ENCODE data around the gene CAMK2G.

DNA sequence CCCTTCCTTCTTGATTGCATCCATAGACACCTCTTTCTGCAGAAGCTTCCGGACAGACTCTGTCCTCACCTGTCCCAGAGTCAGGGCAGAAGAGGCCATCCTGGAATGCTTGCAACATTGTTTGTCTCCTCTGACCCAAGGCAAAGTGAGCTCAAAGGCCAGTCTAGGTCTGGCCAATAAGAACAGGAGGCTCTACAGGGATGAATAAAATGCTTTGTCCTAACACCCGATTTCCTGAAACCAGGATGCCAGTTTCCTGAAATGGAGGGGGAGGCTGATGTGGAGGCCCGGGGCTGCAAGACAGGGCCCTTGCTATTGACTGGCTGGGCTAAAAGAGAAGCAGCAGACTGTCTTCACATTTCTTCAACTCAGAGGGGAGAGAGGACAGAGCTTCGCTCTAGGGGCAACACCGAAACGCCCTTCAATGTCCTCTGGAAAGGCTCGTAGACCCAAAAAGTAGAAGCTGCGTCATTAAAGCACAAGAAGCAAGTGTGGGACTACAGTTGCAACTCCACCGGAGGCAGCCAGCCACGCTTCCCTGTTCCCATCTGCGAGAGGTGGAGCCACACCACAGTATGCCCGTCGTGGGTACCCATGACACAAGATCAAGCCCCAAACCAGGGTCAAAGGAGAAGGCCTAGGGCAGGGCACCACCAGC lies 33.8 kb downstream of the CAMK2G start:
- no peak for TF ChIP-seq POLR2A (IDR thresholded peaks at IDR 0.05; ENCODE audit: low read length)
- TF ChIP-seq SMC3 (IDR thresholded peaks at IDR 0.05): no peak
- TF ChIP-seq, protein P1, sequence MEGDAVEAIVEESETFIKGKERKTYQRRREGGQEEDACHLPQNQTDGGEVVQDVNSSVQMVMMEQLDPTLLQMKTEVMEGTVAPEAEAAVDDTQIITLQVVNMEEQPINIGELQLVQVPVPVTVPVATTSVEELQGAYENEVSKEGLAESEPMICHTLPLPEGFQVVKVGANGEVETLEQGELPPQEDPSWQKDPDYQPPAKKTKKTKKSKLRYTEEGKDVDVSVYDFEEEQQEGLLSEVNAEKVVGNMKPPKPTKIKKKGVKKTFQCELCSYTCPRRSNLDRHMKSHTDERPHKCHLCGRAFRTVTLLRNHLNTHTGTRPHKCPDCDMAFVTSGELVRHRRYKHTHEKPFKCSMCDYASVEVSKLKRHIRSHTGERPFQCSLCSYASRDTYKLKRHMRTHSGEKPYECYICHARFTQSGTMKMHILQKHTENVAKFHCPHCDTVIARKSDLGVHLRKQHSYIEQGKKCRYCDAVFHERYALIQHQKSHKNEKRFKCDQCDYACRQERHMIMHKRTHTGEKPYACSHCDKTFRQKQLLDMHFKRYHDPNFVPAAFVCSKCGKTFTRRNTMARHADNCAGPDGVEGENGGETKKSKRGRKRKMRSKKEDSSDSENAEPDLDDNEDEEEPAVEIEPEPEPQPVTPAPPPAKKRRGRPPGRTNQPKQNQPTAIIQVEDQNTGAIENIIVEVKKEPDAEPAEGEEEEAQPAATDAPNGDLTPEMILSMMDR (IDR thresholded peaks at IDR 0.05): no peak
- TF ChIP-seq, protein P2, sequence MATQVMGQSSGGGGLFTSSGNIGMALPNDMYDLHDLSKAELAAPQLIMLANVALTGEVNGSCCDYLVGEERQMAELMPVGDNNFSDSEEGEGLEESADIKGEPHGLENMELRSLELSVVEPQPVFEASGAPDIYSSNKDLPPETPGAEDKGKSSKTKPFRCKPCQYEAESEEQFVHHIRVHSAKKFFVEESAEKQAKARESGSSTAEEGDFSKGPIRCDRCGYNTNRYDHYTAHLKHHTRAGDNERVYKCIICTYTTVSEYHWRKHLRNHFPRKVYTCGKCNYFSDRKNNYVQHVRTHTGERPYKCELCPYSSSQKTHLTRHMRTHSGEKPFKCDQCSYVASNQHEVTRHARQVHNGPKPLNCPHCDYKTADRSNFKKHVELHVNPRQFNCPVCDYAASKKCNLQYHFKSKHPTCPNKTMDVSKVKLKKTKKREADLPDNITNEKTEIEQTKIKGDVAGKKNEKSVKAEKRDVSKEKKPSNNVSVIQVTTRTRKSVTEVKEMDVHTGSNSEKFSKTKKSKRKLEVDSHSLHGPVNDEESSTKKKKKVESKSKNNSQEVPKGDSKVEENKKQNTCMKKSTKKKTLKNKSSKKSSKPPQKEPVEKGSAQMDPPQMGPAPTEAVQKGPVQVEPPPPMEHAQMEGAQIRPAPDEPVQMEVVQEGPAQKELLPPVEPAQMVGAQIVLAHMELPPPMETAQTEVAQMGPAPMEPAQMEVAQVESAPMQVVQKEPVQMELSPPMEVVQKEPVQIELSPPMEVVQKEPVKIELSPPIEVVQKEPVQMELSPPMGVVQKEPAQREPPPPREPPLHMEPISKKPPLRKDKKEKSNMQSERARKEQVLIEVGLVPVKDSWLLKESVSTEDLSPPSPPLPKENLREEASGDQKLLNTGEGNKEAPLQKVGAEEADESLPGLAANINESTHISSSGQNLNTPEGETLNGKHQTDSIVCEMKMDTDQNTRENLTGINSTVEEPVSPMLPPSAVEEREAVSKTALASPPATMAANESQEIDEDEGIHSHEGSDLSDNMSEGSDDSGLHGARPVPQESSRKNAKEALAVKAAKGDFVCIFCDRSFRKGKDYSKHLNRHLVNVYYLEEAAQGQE (IDR thresholded peaks at IDR 0.05): no peak
- no peak for TF ChIP-seq TP53 (CRISPR knock-in tag; IDR thresholded peaks at IDR 0.05)
- no peak for TF ChIP-seq POLR2AphosphoS2 (conservative IDR thresholded peaks at IDR 0.05; ENCODE audit: low read length)
- TF ChIP-seq RCOR1 (IDR thresholded peaks at IDR 0.05; ENCODE audit: low read depth, low read length): no peak
- TF ChIP-seq FOXS1 (CRISPR knock-in tag; IDR thresholded peaks at IDR 0.05): no peak
- no peak for TF ChIP-seq NR3C1 (IDR thresholded peaks at IDR 0.05)
- TF ChIP-seq RFX5 (IDR thresholded peaks at IDR 0.05): no peak
- TF ChIP-seq NPAS2 (CRISPR knock-in tag; IDR thresholded peaks at IDR 0.05; ENCODE audit: borderline replicate concordance): no peak
